WTC11 (cell line): Measurements from ENCODE around the gene TPD52L2. TPM values are rescaled to one million over a fixed set of nuclear protein-coding genes. Genes with fewer than 3 reads are reported as not detected.
"Not testable (repeated sequence)": the region's sequence is repeated elsewhere in the genome, so short reads cannot be mapped to it uniquely, and the experiment has no call there.

Source experiments
- ATAC-seq: fragments of 200-7000 bp; cut with Tn5 transposase; 2 replicates; pipeline ENCODE4 v1.10.0; 2021; ENCODE audit warnings: mild to moderate bottlenecking, moderate library complexity
- CTCF ChIA-PET: fragments of 300-600 bp; sonication (Branson Sonifier 250); formaldehyde crosslinking; loops from one replicate; lab custom pipeline; 2021; ENCODE audit warnings: antibody characterized with exemption; lab: Charles Lee
- POLR2A ChIA-PET: fragments of 350-600 bp; sonication (Branson Sonifier 250); formaldehyde crosslinking; loops from one replicate; lab custom pipeline; 2021; ENCODE audit warnings: antibody characterized with exemption; lab: Charles Lee
- DNase-seq: peaks from one replicate; pipeline ENCODE4 v3.0.0; 2021; ENCODE audit warnings: low spot score
- H3K27ac Mint-ChIP-seq: 2 replicates; pipeline ENCODE4 v1.8.0; 2021; ENCODE audit warnings: mixed read lengths
- H3K27me3 Mint-ChIP-seq: 2 replicates; pipeline ENCODE4 v1.8.0; 2021; ENCODE audit warnings: low read depth, mild to moderate bottlenecking, moderate library complexity, mixed read lengths
- H3K36me3 Mint-ChIP-seq: 2 replicates; pipeline ENCODE4 v1.8.0; 2021; ENCODE audit warnings: mixed read lengths
- H3K4me1 Mint-ChIP-seq: 2 replicates; pipeline ENCODE4 v1.8.0; 2022; ENCODE audit warnings: mixed read lengths
- H3K4me3 Mint-ChIP-seq: 2 replicates; pipeline ENCODE4 v1.8.0; 2021; ENCODE audit warnings: mild to moderate bottlenecking, moderate library complexity, mixed read lengths
- H3K9me3 Mint-ChIP-seq: 2 replicates; pipeline ENCODE4 v1.8.0; 2021; ENCODE audit warnings: mixed read lengths
- ATF1 ChIP-seq: sonication (generic); formaldehyde crosslinking; IDR thresholded peaks from 2 replicates; pipeline ENCODE4 v1.8.1; 2023; ENCODE audit warnings: mild to moderate bottlenecking, moderate library complexity, missing genetic modification reagents
- ETV6 ChIP-seq: sonication (generic); formaldehyde crosslinking; IDR thresholded peaks from 2 replicates; pipeline ENCODE4 v1.8.1; 2022; ENCODE audit warnings: mild to moderate bottlenecking, missing genetic modification reagents
- FOXJ3 ChIP-seq: sonication (generic); formaldehyde crosslinking; IDR thresholded peaks from 2 replicates; pipeline ENCODE4 v1.9.0; 2021; ENCODE audit warnings: missing genetic modification reagents, mild to moderate bottlenecking, borderline replicate concordance
- GTF2I ChIP-seq: fragments of 250-450 bp; sonication (Bioruptor Pico); conservative IDR thresholded peaks from 2 replicates; pipeline ENCODE4 v1.4.0; 2021; ENCODE audit warnings: mild to moderate bottlenecking
- JAZF1 ChIP-seq: fragments of 250-450 bp; sonication (Bioruptor Pico); IDR thresholded peaks from 2 replicates; pipeline ENCODE4 v1.9.0; 2021; ENCODE audit warnings: moderate library complexity, mild to moderate bottlenecking, inconsistent platforms
- RORB ChIP-seq: fragments of 250-450 bp; sonication (Bioruptor Pico); IDR thresholded peaks from 2 replicates; pipeline ENCODE4 v1.9.0; 2021; ENCODE audit warnings: mild to moderate bottlenecking
- SOX15 ChIP-seq: fragments of 250-450 bp; sonication (Bioruptor Pico); IDR thresholded peaks from 2 replicates; pipeline ENCODE4 v1.9.0; 2021; ENCODE audit warnings: mild to moderate bottlenecking
- TEAD1 ChIP-seq: sonication (generic); formaldehyde crosslinking; IDR thresholded peaks from 2 replicates; pipeline ENCODE4 v1.8.0; 2022; ENCODE audit warnings: mild to moderate bottlenecking, missing genetic modification reagents
- TEAD4 ChIP-seq: sonication (generic); formaldehyde crosslinking; IDR thresholded peaks from 2 replicates; pipeline ENCODE4 v1.8.0; 2022; ENCODE audit warnings: mild to moderate bottlenecking, missing genetic modification reagents
- ZNF263 ChIP-seq: sonication (generic); formaldehyde crosslinking; IDR thresholded peaks from 2 replicates; pipeline ENCODE4 v1.8.1; 2022; ENCODE audit warnings: low read depth, mild to moderate bottlenecking, moderate library complexity, missing genetic modification reagents
- ZNF317 ChIP-seq: sonication (generic); formaldehyde crosslinking; IDR thresholded peaks from 2 replicates; pipeline ENCODE4 v1.8.1; 2023; ENCODE audit warnings: low read depth, mild to moderate bottlenecking, moderate library complexity, missing genetic modification reagents, borderline replicate concordance
- ZNF416 ChIP-seq: fragments of 250-450 bp; sonication (Bioruptor Pico); IDR thresholded peaks from 2 replicates; pipeline ENCODE4 v1.9.0; 2021; ENCODE audit warnings: mild to moderate bottlenecking, inconsistent platforms
- total RNA-seq: library from RNA; stranded (reverse); gene quantifications from 3 replicates; pipeline ENCODE4 v1.2.3, GENCODE V29; 2021
- TF ChIP-seq, protein P1 (sequence below): fragments of 250-450 bp; sonication (Bioruptor Pico); IDR thresholded peaks from 2 replicates; pipeline ENCODE4 v2.1.2; 2022; ENCODE audit warnings: mild to moderate bottlenecking, moderate library complexity
- TF ChIP-seq, protein P2 (sequence below): sonication (generic); formaldehyde crosslinking; IDR thresholded peaks from 2 replicates; pipeline ENCODE4 v1.8.0; 2023; ENCODE audit warnings: mild to moderate bottlenecking, missing genetic modification reagents
- TF ChIP-seq, protein P3 (sequence below): sonication (generic); formaldehyde crosslinking; conservative IDR thresholded peaks from 2 replicates; pipeline ENCODE4 v1.8.1; 2022; ENCODE audit warnings: mild to moderate bottlenecking, missing genetic modification reagents
- TF ChIP-seq, protein P4 (sequence below): sonication (generic); formaldehyde crosslinking; conservative IDR thresholded peaks from 2 replicates; pipeline ENCODE4 v1.8.1; 2023; ENCODE audit warnings: mild to moderate bottlenecking, low read depth, missing genetic modification reagents, moderate library complexity
- TF ChIP-seq, protein P5 (sequence below): sonication (generic); formaldehyde crosslinking; IDR thresholded peaks from 2 replicates; pipeline ENCODE4 v1.8.0; 2022; ENCODE audit warnings: mild to moderate bottlenecking, missing genetic modification reagents
- TF ChIP-seq, protein P6 (sequence below): fragments of 250-450 bp; sonication (Bioruptor Pico); IDR thresholded peaks from 2 replicates; pipeline ENCODE4 v1.9.0; 2021; ENCODE audit warnings: mild to moderate bottlenecking

The TPD52L2 gene
- total RNA-seq, 1 experiment from 2014 or later = 80.8 TPM

DNA sequence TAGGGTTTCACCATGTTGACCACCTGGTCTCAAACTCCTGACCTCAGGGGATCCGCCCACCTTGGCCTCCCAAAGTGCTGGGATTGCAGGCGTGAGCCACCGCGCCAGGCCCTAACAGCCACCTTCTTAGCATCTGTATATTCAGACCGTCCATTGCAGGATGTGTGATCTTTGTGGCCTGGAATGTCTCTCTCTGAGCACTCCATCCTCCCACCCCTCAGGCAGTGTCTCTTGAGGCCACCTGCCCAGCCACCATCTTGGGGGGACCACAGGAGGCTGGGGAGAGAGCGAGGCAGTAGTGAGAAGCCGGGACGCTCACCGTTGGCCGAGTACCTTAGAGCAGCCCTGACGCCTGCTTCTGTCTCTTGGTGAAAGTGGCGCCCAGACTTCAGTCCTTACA, 48.7 kb downstream of the TPD52L2 start:
- DNase-seq (no peak), ATAC-seq (no peak)
- peaks cover 9% of the 10 kb centered on the region for H3K4me1 Mint-ChIP-seq
- no peaks in the 10 kb centered on the region for H3K27me3 Mint-ChIP-seq
- no peak overlapping the region for H3K27ac Mint-ChIP-seq
- H3K36me3 Mint-ChIP-seq = peaks cover 32% of the 10 kb centered on the region
- ChIA-PET POLR2A (no interaction called here), CTCF (interaction anchor here (3.1 kb wide), 1 partner anchor 60 kb away, joined by 11 read pairs; no protein-coding TSS in a partner anchor)
- TF ChIP-seq, protein P1, sequence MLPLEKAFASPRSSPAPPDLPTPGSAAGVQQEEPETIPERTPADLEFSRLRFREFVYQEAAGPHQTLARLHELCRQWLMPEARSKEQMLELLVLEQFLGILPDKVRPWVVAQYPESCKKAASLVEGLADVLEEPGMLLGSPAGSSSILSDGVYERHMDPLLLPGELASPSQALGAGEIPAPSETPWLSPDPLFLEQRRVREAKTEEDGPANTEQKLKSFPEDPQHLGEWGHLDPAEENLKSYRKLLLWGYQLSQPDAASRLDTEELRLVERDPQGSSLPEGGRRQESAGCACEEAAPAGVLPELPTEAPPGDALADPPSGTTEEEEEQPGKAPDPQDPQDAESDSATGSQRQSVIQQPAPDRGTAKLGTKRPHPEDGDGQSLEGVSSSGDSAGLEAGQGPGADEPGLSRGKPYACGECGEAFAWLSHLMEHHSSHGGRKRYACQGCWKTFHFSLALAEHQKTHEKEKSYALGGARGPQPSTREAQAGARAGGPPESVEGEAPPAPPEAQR (CRISPR knock-in tag) = no peak
- TF ChIP-seq FOXJ3 (CRISPR knock-in tag) (no peak), ZNF317 (CRISPR knock-in tag) (no peak), ATF1 (CRISPR knock-in tag) (no peak), RORB (no peak)
- TF ChIP-seq, protein P2, sequence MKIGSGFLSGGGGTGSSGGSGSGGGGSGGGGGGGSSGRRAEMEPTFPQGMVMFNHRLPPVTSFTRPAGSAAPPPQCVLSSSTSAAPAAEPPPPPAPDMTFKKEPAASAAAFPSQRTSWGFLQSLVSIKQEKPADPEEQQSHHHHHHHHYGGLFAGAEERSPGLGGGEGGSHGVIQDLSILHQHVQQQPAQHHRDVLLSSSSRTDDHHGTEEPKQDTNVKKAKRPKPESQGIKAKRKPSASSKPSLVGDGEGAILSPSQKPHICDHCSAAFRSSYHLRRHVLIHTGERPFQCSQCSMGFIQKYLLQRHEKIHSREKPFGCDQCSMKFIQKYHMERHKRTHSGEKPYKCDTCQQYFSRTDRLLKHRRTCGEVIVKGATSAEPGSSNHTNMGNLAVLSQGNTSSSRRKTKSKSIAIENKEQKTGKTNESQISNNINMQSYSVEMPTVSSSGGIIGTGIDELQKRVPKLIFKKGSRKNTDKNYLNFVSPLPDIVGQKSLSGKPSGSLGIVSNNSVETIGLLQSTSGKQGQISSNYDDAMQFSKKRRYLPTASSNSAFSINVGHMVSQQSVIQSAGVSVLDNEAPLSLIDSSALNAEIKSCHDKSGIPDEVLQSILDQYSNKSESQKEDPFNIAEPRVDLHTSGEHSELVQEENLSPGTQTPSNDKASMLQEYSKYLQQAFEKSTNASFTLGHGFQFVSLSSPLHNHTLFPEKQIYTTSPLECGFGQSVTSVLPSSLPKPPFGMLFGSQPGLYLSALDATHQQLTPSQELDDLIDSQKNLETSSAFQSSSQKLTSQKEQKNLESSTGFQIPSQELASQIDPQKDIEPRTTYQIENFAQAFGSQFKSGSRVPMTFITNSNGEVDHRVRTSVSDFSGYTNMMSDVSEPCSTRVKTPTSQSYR (CRISPR knock-in tag) = no peak
- H3K4me3 Mint-ChIP-seq = no peak overlapping the region
- H3K9me3 Mint-ChIP-seq = peaks cover 19% of the 10 kb centered on the region

DNA sequence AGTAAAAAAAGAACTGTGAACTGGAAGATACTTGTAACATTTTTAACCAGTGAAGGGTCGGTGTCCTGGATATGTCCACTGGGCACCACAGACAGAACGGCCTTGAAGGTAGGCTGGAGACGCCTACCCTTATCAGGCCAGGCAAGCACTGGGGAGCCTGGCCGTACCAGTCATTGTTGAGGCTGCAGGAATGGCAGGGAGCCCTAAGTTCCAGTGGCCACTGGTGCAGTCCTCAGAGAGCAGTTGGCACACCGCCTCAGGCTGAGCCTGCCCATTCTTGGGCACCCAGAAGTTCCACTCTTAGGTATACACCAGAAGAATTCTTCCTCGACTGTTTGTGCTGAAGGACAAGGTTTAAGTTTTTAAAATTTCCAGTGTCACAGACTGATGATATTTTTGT, 50.4 kb downstream of the TPD52L2 start:
- no peak for TF ChIP-seq ZNF416
- TF ChIP-seq JAZF1 (CRISPR knock-in tag) = no peak
- no peak for TF ChIP-seq ETV6 (CRISPR knock-in tag)
- no peak for TF ChIP-seq SOX15 (CRISPR knock-in tag)
- no peak for TF ChIP-seq GTF2I (CRISPR knock-in tag)
- TF ChIP-seq ZNF263 (CRISPR knock-in tag) = no peak
- TF ChIP-seq, protein P3, sequence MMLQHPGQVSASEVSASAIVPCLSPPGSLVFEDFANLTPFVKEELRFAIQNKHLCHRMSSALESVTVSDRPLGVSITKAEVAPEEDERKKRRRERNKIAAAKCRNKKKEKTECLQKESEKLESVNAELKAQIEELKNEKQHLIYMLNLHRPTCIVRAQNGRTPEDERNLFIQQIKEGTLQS (CRISPR knock-in tag) = no peak
- no peak for TF ChIP-seq TEAD1 (CRISPR knock-in tag)
- DNase-seq (no peak), ATAC-seq (no peak)
- ChIA-PET POLR2A (no interaction called here), CTCF (no interaction called here)
- Mint-ChIP-seq H3K4me1 (peaks cover 6% of the 10 kb centered on the region), H3K27ac (no peak overlapping the region), H3K36me3 (peaks cover 31% of the 10 kb centered on the region), H3K27me3 (no peaks in the 10 kb centered on the region), H3K4me3 (no peak overlapping the region), H3K9me3 (peaks cover 19% of the 10 kb centered on the region)

DNA sequence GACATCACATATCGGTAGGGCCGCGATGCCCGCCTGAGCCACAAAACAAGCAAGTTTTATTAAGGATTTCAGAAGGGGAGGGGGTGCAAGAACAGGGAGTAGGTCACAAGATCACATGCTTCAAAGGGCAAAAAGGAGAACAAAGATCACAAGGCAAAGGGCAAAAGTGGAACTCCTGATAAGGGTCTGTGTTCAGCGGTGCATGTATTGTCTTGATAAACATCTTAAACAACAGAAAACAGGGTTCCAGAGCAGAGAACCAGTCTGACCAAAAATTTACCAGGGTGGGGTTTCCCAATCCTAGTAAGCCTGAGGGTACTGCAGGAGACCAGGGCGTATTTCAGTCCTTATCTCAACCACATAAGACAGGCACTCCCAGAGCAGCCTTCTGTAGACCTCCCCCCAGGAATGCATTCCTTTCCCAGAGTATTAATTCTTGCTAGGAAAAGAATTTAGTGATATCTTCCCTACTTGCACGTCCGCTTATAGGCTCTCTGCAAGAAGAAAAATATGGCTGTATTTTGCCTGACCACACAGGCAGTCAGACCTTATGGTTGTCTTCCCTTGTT, 51.4 kb downstream of the TPD52L2 start:
- H3K4me1 Mint-ChIP-seq, POLR2A ChIA-PET, CTCF ChIA-PET, H3K27me3 Mint-ChIP-seq, H3K4me3 Mint-ChIP-seq, ATAC-seq, H3K27ac Mint-ChIP-seq, DNase-seq: not testable (repeated sequence)
- Mint-ChIP-seq H3K36me3 (peaks cover 31% of the 10 kb centered on the region), H3K9me3 (peaks cover 19% of the 10 kb centered on the region)

DNA sequence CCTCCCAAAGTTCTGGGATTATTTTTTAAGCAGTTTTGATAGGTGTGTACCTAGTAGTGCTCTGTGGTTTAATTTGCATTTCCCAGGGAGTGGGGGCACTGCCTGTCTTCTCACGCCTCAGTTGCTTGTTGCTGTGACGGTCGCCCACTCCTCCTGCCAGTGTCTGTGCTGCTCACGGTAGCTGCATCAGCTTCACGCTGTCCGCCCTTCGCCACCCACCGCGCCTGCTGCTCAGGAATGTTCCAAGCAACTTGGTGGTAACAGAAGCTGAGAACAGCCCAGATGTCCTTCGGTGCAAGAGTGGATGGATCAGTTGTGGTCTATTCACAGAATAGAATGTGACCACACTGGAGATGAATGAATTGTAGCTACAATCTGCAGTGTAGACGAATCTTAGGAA, 52.7 kb downstream of the TPD52L2 start:
- peaks cover 31% of the 10 kb centered on the region for H3K36me3 Mint-ChIP-seq
- CTCF ChIA-PET = interaction anchor here (0.7 to 2.1 kb wide), 2 partner anchors 56 to 132 kb away, joined by 3 to 9 read pairs; no protein-coding TSS in a partner anchor
- H3K9me3 Mint-ChIP-seq = peaks cover 19% of the 10 kb centered on the region
- DNase-seq (no peak), ATAC-seq (no peak)
- peaks cover 5% of the 10 kb centered on the region for H3K4me1 Mint-ChIP-seq
- H3K27me3 Mint-ChIP-seq = no peaks in the 10 kb centered on the region
- POLR2A ChIA-PET = interaction anchor here (0.5 kb wide), 1 partner anchor 11 kb away, joined by 3 read pairs; no protein-coding TSS in a partner anchor
- no peak overlapping the region for H3K27ac Mint-ChIP-seq
- no peak overlapping the region for H3K4me3 Mint-ChIP-seq
- TF ChIP-seq, protein P4, sequence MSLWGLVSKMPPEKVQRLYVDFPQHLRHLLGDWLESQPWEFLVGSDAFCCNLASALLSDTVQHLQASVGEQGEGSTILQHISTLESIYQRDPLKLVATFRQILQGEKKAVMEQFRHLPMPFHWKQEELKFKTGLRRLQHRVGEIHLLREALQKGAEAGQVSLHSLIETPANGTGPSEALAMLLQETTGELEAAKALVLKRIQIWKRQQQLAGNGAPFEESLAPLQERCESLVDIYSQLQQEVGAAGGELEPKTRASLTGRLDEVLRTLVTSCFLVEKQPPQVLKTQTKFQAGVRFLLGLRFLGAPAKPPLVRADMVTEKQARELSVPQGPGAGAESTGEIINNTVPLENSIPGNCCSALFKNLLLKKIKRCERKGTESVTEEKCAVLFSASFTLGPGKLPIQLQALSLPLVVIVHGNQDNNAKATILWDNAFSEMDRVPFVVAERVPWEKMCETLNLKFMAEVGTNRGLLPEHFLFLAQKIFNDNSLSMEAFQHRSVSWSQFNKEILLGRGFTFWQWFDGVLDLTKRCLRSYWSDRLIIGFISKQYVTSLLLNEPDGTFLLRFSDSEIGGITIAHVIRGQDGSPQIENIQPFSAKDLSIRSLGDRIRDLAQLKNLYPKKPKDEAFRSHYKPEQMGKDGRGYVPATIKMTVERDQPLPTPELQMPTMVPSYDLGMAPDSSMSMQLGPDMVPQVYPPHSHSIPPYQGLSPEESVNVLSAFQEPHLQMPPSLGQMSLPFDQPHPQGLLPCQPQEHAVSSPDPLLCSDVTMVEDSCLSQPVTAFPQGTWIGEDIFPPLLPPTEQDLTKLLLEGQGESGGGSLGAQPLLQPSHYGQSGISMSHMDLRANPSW (CRISPR knock-in tag) = no peak
- no peak for TF ChIP-seq TEAD4 (CRISPR knock-in tag)
- TF ChIP-seq, protein P5, sequence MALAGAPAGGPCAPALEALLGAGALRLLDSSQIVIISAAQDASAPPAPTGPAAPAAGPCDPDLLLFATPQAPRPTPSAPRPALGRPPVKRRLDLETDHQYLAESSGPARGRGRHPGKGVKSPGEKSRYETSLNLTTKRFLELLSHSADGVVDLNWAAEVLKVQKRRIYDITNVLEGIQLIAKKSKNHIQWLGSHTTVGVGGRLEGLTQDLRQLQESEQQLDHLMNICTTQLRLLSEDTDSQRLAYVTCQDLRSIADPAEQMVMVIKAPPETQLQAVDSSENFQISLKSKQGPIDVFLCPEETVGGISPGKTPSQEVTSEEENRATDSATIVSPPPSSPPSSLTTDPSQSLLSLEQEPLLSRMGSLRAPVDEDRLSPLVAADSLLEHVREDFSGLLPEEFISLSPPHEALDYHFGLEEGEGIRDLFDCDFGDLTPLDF (CRISPR knock-in tag) = no peak
- TF ChIP-seq, protein P6, sequence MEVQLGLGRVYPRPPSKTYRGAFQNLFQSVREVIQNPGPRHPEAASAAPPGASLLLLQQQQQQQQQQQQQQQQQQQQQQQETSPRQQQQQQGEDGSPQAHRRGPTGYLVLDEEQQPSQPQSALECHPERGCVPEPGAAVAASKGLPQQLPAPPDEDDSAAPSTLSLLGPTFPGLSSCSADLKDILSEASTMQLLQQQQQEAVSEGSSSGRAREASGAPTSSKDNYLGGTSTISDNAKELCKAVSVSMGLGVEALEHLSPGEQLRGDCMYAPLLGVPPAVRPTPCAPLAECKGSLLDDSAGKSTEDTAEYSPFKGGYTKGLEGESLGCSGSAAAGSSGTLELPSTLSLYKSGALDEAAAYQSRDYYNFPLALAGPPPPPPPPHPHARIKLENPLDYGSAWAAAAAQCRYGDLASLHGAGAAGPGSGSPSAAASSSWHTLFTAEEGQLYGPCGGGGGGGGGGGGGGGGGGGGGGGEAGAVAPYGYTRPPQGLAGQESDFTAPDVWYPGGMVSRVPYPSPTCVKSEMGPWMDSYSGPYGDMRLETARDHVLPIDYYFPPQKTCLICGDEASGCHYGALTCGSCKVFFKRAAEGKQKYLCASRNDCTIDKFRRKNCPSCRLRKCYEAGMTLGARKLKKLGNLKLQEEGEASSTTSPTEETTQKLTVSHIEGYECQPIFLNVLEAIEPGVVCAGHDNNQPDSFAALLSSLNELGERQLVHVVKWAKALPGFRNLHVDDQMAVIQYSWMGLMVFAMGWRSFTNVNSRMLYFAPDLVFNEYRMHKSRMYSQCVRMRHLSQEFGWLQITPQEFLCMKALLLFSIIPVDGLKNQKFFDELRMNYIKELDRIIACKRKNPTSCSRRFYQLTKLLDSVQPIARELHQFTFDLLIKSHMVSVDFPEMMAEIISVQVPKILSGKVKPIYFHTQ (CRISPR knock-in tag) = no peak
